BLaER1 (cell line): ENCODE data around the gene OR52E8.

Experiments
- H3K27ac ChIP-seq: shearing (Covaris generic); formaldehyde crosslinking; 2 replicates; pipeline ENCODE4 v1.8.1; 2022
- H3K27me3 ChIP-seq: shearing (Covaris generic); formaldehyde crosslinking; 2 replicates; pipeline ENCODE4 v1.8.1; 2022
- H3K36me3 ChIP-seq: shearing (Covaris generic); formaldehyde crosslinking; 2 replicates; pipeline ENCODE4 v1.8.1; 2022
- H3K4me1 ChIP-seq: shearing (Covaris generic); formaldehyde crosslinking; 2 replicates; pipeline ENCODE4 v1.8.1; 2022
- H3K4me2 ChIP-seq: shearing (Covaris generic); formaldehyde crosslinking; 2 replicates; pipeline ENCODE4 v1.8.1; 2022
- H3K4me3 ChIP-seq: shearing (Covaris generic); formaldehyde crosslinking; 2 replicates; pipeline ENCODE4 v1.8.1; 2022
- H3K9ac ChIP-seq: shearing (Covaris generic); formaldehyde crosslinking; 2 replicates; pipeline ENCODE4 v1.8.1; 2022
- H3K9me3 ChIP-seq: shearing (Covaris generic); formaldehyde crosslinking; 2 replicates; pipeline ENCODE4 v1.8.1; 2022
- H4K20me1 ChIP-seq: shearing (Covaris generic); formaldehyde crosslinking; 2 replicates; pipeline ENCODE4 v1.8.1; 2022
- Cebpa-rat ChIP-seq: shearing (Covaris generic); IDR thresholded peaks from 2 replicates; pipeline ENCODE4 v1.8.1; 2022

OR52E8 gene

DNA sequence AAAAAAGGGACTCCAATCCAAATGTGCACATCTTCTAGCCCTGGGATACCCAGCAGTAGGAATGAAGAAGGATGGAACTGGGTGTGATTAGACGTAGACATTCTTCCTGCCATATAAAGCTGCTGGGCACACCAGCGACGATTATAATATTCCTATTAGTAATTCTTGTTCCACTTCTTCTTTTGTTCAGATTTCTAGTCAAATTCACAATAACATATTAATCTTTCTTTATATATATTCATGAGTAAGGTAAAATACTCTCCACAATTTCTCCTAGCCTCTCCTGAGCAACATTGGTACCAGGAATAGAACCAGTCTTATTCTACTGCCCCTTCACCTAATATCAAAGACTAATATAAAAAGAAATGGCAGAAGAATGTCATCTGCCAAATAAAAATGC lies at the start of gene OR52E8:
OR52E8 (minus strand) TSS at position 101 of the 400 bp plus-strand sequence; CDS start at position 101, 0 bp downstream.
- H3K9ac ChIP-seq = no peak within 1 kb of the TSS
- no peak within 1 kb of the TSS for H3K4me3 ChIP-seq
- 0 out of 2 replicates have a peak, but pooled peaks cover 8% of the 10 kb centered on the region for H3K9me3 ChIP-seq
- no peak within 1 kb of the TSS for H3K27ac ChIP-seq
- H3K4me1 ChIP-seq = no peaks in the 10 kb centered on the region
- H3K27me3 ChIP-seq = no peaks in the 10 kb centered on the region
- no peak for TF ChIP-seq Cebpa-rat
- no peak within 1 kb of the TSS for H3K4me2 ChIP-seq
- no peaks in the 10 kb centered on the region for H3K36me3 ChIP-seq
- no peaks in the 10 kb centered on the region for H4K20me1 ChIP-seq

DNA sequence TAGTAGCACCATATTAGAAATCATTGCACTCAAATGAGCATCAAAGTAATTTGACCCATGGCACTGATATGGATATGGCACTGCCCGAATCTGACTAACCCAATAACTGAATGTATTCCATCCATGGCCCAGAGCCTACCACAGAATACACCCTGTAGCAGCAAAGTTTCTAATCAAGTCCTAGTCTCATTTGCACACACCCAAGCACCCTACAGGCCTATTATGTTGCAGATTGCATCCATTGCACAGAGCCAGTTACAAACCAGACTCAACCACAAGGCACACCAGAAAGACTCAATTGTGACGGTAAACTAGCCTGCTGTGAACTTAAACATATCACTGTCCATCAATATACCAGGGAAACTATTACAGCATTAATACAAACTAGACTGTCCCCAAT lies 42.0 kb upstream of the OR52E8 start:
- Histone ChIP-seq H3K4me1 (no peaks in the 10 kb centered on the region), H3K9ac (no peak overlapping the region), H3K27ac (no peak overlapping the region), H3K9me3 (no peaks in the 10 kb centered on the region), H3K4me3 (no peak overlapping the region), H4K20me1 (no peaks in the 10 kb centered on the region), H3K36me3 (no peaks in the 10 kb centered on the region), H3K4me2 (no peak overlapping the region), H3K27me3 (no peaks in the 10 kb centered on the region)
- no peak for TF ChIP-seq Cebpa-rat

DNA sequence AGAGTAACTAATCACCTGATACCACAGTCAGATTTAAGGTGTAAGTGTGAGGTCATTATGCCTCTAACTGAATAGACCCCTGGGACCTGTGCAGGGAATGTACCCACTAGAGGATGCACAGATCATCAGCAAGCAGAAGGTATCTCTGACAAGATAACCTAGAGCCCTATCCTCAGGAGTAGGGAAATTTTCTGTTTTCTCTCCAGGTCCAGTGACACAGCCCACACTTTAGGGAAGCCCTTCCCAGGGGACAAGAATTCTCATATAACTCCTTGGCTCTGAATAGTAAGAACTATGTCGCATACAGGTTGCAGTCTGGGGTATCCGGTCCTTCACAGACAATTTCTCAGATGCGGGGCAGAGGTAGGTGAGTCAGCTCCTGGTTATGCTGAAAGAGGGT lies 35.4 kb upstream of the OR52E8 start, which contains the start of gene OR52E5:
OR52E5 (plus strand) TSS at position 301 of the 400 bp plus-strand sequence. CDS start 7,569 bp downstream, outside the sequence.
- Histone ChIP-seq H3K9ac (no peak within 1 kb of the TSS), H3K36me3 (no peaks in the 10 kb centered on the region), H3K4me1 (no peaks in the 10 kb centered on the region), H4K20me1 (no peaks in the 10 kb centered on the region), H3K27me3 (no peaks in the 10 kb centered on the region), H3K9me3 (no peaks in the 10 kb centered on the region), H3K4me3 (no peak within 1 kb of the TSS), H3K27ac (no peak within 1 kb of the TSS), H3K4me2 (no peak within 1 kb of the TSS)
- TF ChIP-seq Cebpa-rat = no peak

DNA sequence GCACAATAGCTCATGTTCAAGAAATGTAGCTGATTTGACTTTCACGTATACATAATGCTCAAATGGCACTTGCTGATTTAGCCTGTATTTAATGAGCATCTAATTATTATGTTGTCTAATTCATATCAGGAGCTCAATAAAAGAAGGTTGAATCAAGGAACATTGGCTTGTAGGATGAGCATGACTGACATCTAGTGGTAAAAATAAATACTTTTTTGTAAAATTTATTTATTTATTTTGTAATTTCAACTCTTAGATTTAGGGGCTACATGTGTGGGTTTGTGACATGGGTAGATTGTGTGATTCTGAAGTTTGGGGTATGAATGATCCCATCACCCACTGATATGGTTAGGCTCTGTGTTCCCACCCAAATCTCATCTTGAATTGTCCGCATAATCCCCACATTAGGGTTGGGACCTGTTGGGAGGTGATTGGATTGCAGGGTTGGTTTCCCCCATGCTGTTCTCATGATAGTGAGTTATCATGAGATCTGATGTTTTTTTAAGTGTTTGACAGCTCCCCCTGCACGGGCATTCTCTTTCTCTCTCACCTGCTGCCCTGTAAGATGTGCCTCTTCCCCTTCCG lies 33.8 kb upstream of the OR52E8 start:
- no peak for TF ChIP-seq Cebpa-rat
- Histone ChIP-seq H3K36me3 (no peaks in the 10 kb centered on the region), H3K4me3 (no peak overlapping the region), H3K27me3 (no peaks in the 10 kb centered on the region), H3K9ac (no peak overlapping the region), H3K4me2 (no peak overlapping the region), H3K9me3 (no peaks in the 10 kb centered on the region), H3K27ac (no peak overlapping the region), H4K20me1 (no peaks in the 10 kb centered on the region), H3K4me1 (no peaks in the 10 kb centered on the region)

DNA sequence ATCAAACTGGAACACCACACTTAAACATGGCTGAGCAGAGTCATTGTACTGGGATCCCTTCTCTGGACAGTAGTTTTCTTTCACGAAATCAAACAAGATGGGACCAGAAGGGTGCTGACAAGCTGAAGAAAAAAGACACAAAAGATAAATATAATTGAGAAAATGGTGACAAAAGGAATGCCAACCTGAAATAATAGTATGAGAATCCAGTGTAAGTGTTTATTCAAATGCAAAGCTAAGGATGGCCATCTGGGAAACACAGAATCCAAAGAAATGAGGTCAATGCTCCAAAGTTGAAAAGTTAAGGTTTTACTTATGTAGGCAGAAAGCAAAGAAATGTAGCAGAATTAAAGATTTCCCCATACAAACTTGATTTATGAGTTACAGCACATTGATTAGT lies 30.2 kb upstream of the OR52E8 start:
- Histone ChIP-seq H3K4me3 (no peak overlapping the region), H3K4me1 (no peaks in the 10 kb centered on the region), H3K9ac (no peak overlapping the region), H3K4me2 (no peak overlapping the region), H3K27ac (no peak overlapping the region), H4K20me1 (no peaks in the 10 kb centered on the region), H3K9me3 (no peaks in the 10 kb centered on the region), H3K27me3 (no peaks in the 10 kb centered on the region), H3K36me3 (no peaks in the 10 kb centered on the region)
- TF ChIP-seq Cebpa-rat = no peak

DNA sequence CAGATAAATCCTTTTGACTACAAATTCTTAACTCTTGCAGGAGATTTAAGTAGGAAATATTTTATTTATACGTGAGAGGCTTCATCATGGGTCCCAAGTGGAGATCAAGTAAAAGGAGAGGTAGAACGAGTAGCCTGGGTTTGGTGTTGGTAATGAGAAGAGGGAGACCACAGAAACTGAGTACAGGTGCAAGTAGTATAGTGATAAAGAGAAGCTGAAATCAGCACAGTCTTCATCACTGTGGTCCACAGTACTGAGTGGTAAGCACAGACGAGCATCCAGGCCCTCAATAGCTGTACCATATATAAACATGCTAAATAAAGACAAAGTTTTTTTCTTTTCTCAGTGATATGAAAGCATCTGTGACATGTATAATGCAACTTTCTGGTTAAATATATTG lies 29.7 kb upstream of the OR52E8 start:
- no peak for TF ChIP-seq Cebpa-rat
- Histone ChIP-seq H3K27me3 (no peaks in the 10 kb centered on the region), H3K4me2 (no peak overlapping the region), H3K4me3 (no peak overlapping the region), H4K20me1 (no peaks in the 10 kb centered on the region), H3K9me3 (no peaks in the 10 kb centered on the region), H3K36me3 (no peaks in the 10 kb centered on the region), H3K4me1 (no peaks in the 10 kb centered on the region), H3K9ac (no peak overlapping the region), H3K27ac (no peak overlapping the region)

DNA sequence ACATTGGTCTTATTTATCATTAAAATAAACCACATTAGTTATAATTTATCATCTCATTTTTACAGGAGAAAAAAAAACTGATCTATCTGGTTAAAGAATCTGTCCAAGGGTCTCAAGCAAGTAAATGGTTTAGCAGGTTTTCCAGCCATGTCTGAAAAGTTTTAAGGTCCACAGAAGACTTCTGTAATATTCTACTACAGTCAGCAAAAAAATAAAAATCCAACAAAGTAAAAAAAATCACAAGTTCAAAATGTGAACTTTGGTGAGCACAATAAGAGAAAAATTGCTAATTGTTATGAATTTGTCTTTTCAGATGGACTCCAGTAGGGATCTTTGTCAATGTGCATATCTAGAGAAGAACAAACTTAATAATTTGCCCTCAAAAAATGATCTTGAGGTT lies 24.3 kb upstream of the OR52E8 start:
- Histone ChIP-seq H3K27ac (no peak overlapping the region), H3K27me3 (no peaks in the 10 kb centered on the region), H3K4me2 (no peak overlapping the region), H3K9me3 (no peaks in the 10 kb centered on the region), H3K9ac (no peak overlapping the region), H3K36me3 (no peaks in the 10 kb centered on the region), H3K4me1 (no peaks in the 10 kb centered on the region), H4K20me1 (no peaks in the 10 kb centered on the region), H3K4me3 (no peak overlapping the region)
- no peak for TF ChIP-seq Cebpa-rat

DNA sequence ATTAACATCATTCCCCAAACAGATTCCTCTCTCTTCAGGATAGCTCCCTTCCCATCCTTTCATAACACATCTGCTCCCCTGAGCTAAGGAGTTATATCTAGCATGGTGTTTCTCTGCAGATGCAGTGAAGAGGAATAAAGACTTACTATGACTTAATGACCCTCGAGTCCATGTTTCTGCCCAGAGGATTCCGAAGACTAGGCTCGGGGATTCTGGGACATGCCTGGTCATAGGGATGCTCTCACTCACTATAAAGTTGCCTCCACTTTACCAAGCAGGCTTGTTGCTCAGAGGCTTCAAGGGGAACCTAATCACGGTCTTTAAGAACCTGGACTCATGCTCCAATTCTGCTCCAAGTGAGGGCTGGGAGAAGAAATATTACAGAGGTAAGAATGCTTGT lies 22.8 kb upstream of the OR52E8 start, which contains the start of gene OR52E4:
OR52E4 (plus strand) TSS at position 301 of the 400 bp plus-strand sequence. CDS start 3,664 bp downstream, outside the sequence.
- Histone ChIP-seq H3K27me3 (no peaks in the 10 kb centered on the region), H3K4me3 (no peak within 1 kb of the TSS), H3K4me1 (no peaks in the 10 kb centered on the region), H4K20me1 (no peaks in the 10 kb centered on the region), H3K36me3 (no peaks in the 10 kb centered on the region), H3K27ac (no peak within 1 kb of the TSS), H3K4me2 (no peak within 1 kb of the TSS), H3K9ac (no peak within 1 kb of the TSS), H3K9me3 (no peaks in the 10 kb centered on the region)
- TF ChIP-seq Cebpa-rat = no peak

DNA sequence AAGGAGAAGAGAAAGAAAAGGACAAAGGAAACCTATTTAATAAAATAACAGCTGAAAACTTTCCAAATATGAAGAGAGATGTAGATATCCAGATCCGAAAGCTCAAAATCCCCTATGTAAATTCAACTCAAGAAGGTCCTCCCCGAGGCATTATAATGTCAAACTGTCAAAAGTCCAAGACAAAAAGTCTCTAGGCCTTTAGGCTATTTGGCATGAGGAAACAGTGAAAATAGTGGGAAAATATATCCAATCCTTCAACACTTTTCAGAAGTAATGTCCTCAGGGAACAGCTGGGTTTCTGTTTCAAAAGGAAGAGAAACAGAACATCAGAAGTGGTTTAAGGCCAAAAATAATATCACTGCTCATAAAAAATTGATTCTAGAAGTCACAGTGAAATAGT lies 21.1 kb upstream of the OR52E8 start:
- H3K27ac ChIP-seq = no peak overlapping the region
- no peak overlapping the region for H3K9ac ChIP-seq
- H4K20me1 ChIP-seq = no peaks in the 10 kb centered on the region
- no peak overlapping the region for H3K4me3 ChIP-seq
- no peak overlapping the region for H3K4me2 ChIP-seq
- H3K4me1 ChIP-seq = no peaks in the 10 kb centered on the region
- H3K36me3 ChIP-seq = no peaks in the 10 kb centered on the region
- H3K27me3 ChIP-seq = no peaks in the 10 kb centered on the region
- H3K9me3 ChIP-seq = no peaks in the 10 kb centered on the region
- TF ChIP-seq Cebpa-rat = no peak

DNA sequence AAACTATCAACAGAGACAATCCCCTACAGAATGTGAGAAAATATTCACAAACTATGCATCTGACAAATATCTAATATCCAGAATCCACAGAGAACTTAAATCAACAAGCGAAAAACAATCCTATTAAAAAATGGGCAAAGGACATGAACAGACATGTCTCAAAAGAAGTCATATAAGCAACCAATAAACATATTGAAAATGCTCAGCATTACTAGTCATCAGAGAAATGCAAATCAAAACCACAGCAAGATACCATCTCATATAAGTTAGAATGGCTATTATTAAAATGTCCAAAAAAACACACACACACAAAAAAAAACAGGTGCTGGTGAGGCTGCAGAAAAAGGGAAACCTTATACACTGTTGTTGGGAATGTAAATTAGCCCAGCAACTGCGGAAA lies 8.3 kb upstream of the OR52E8 start:
- no peaks in the 10 kb centered on the region for H3K9me3 ChIP-seq
- TF ChIP-seq Cebpa-rat = no peak
- H3K4me1 ChIP-seq = no peaks in the 10 kb centered on the region
- H3K27me3 ChIP-seq = no peaks in the 10 kb centered on the region
- no peaks in the 10 kb centered on the region for H4K20me1 ChIP-seq
- H3K27ac ChIP-seq = no peak overlapping the region
- H3K9ac ChIP-seq = no peak overlapping the region
- no peaks in the 10 kb centered on the region for H3K36me3 ChIP-seq
- H3K4me2 ChIP-seq = no peak overlapping the region
- H3K4me3 ChIP-seq = no peak overlapping the region

DNA sequence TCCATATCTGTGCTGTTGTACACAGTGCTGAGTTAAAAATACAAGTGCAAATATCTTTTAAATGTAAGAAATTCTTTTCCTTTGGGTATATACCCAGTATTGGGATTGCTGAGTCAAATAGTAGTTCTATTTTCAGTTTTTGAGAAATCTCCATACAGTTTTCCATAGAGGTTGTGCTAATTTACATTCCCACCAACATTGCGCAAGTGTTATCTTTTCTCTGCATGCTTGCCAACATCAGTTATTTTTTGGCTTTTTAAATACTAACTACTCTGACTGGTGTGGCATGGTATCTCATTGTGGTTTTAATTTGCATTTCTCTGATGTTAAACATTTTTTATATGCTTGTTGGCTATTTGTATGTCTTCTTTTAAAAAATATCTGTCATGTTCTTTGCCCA lies 6.5 kb downstream of the OR52E8 start:
- H3K9ac ChIP-seq = no peak overlapping the region
- TF ChIP-seq Cebpa-rat = no peak
- H3K9me3 ChIP-seq = 0 out of 2 replicates have a peak, but pooled peaks cover 8% of the 10 kb centered on the region
- H3K4me1 ChIP-seq = no peaks in the 10 kb centered on the region
- H3K27me3 ChIP-seq = no peaks in the 10 kb centered on the region
- H3K4me3 ChIP-seq = no peak overlapping the region
- H4K20me1 ChIP-seq = no peaks in the 10 kb centered on the region
- H3K27ac ChIP-seq = no peak overlapping the region
- H3K36me3 ChIP-seq = no peaks in the 10 kb centered on the region
- H3K4me2 ChIP-seq = no peak overlapping the region
